ENCODE data around the gene PID1.

PID1 gene

GRCh38 chr2:229153267-229153666 is 117.8 kb downstream of the PID1 start:
- DNase-seq (ENCODE audit: low read depth in 1 of 2, low spot score in 1 of 2) = no peak
- Histone ChIP-seq H3K27me3 (ENCODE audit: insufficient read depth, poor library complexity, severe bottlenecking) (no peaks in the 10 kb centered on the region), H3K4me3 (replicated peaks; ENCODE audit: insufficient read depth, low read length) (no peak overlapping the region), H3K27ac (replicated peaks) (no peak overlapping the region)
- TF ChIP-seq SPI1 (IDR thresholded peaks at IDR 0.05; ENCODE audit: borderline replicate concordance, low read depth) (no peak), GABPA (IDR thresholded peaks at IDR 0.05; ENCODE audit: low read depth) (no peak), POLR2AphosphoS5 (IDR thresholded peaks at IDR 0.05; ENCODE audit: low read depth) (no peak), REST (IDR thresholded peaks at IDR 0.05; ENCODE audit: insufficient replicate concordance, low read depth) (no peak)
- TF ChIP-seq, protein P1, sequence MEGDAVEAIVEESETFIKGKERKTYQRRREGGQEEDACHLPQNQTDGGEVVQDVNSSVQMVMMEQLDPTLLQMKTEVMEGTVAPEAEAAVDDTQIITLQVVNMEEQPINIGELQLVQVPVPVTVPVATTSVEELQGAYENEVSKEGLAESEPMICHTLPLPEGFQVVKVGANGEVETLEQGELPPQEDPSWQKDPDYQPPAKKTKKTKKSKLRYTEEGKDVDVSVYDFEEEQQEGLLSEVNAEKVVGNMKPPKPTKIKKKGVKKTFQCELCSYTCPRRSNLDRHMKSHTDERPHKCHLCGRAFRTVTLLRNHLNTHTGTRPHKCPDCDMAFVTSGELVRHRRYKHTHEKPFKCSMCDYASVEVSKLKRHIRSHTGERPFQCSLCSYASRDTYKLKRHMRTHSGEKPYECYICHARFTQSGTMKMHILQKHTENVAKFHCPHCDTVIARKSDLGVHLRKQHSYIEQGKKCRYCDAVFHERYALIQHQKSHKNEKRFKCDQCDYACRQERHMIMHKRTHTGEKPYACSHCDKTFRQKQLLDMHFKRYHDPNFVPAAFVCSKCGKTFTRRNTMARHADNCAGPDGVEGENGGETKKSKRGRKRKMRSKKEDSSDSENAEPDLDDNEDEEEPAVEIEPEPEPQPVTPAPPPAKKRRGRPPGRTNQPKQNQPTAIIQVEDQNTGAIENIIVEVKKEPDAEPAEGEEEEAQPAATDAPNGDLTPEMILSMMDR (IDR thresholded peaks at IDR 0.05; ENCODE audit: insufficient read depth, low read length) = no peak

GRCh38 chr2:229152674-229153073 is 118.4 kb downstream of the PID1 start:
- no peak for DNase-seq (ENCODE audit: low read depth in 1 of 2, low spot score in 1 of 2)
- no peaks in the 10 kb centered on the region for H3K27me3 ChIP-seq (ENCODE audit: insufficient read depth, poor library complexity, severe bottlenecking)
- no peak overlapping the region for H3K4me3 ChIP-seq (replicated peaks; ENCODE audit: insufficient read depth, low read length)
- no peak overlapping the region for H3K27ac ChIP-seq (replicated peaks)
- TF ChIP-seq GABPA (IDR thresholded peaks at IDR 0.05; ENCODE audit: low read depth) (no peak), REST (IDR thresholded peaks at IDR 0.05; ENCODE audit: insufficient replicate concordance, low read depth) (no peak), POLR2AphosphoS5 (IDR thresholded peaks at IDR 0.05; ENCODE audit: low read depth) (no peak), SPI1 (IDR thresholded peaks at IDR 0.05; ENCODE audit: borderline replicate concordance, low read depth) (no peak)
- TF ChIP-seq, protein P1 (IDR thresholded peaks at IDR 0.05; ENCODE audit: insufficient read depth, low read length) = no peak

DNA sequence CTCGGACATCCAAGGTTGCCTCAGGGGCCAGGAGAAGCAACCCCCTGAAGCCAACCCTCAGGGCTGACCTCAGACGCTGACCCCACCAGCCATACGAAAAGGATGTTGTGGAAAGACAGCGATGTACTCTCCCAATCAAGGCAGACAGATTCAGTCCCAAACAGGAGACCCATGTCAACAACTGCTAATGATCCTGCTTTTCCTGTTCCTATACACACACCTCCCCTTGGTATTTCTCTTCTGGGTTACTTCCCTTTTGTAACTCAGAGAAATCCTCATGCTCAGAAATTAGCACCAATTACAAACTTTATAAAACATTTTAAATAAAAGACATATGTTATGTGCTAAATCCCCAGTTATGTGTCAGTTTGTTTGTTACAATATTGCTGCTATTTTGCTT is 120.8 kb downstream of the PID1 start:
- no peaks in the 10 kb centered on the region for H3K27me3 ChIP-seq (ENCODE audit: insufficient read depth, poor library complexity, severe bottlenecking)
- no peak overlapping the region for H3K27ac ChIP-seq (replicated peaks)
- H3K4me3 ChIP-seq (replicated peaks; ENCODE audit: insufficient read depth, low read length) = no peak overlapping the region
- DNase-seq (ENCODE audit: low read depth in 1 of 2, low spot score in 1 of 2) = no peak
- TF ChIP-seq SPI1 (IDR thresholded peaks at IDR 0.05; ENCODE audit: borderline replicate concordance, low read depth) (no peak), REST (IDR thresholded peaks at IDR 0.05; ENCODE audit: insufficient replicate concordance, low read depth) (no peak)
